SK-N-SH (cell line): ENCODE data around the gene NBDY.

Experiments
- CTCF ChIP-seq: fragments of 200-600 bp; sonication (generic); IDR thresholded peaks from 2 replicates; pipeline ENCODE4 v1.6.1; 2017; ENCODE audit warnings: antibody characterized with exemption, mild to moderate bottlenecking, moderate library complexity
- EZH2phosphoT487 ChIP-seq: fragments of 200-600 bp; sonication (generic); IDR thresholded peaks from 2 replicates; pipeline ENCODE4 v1.6.1; 2017; ENCODE audit warnings: low read depth, mixed run types, mild to moderate bottlenecking, antibody characterized with exemption, moderate library complexity, borderline replicate concordance
- FOXM1 ChIP-seq: IDR thresholded peaks from 2 replicates; pipeline ENCODE4 v1.4.0; 2012; ENCODE audit warnings: low read depth, mild to moderate bottlenecking
- MAX ChIP-seq: IDR thresholded peaks from 2 replicates; pipeline ENCODE4 v1.4.0; 2012; ENCODE audit warnings: low read depth
- MXI1 ChIP-seq: IDR thresholded peaks from 2 replicates; pipeline ENCODE4 v1.6.1; 2012; ENCODE audit warnings: mild to moderate bottlenecking, low read depth, low read length, improper control_type of control experiment
- SIN3A ChIP-seq: IDR thresholded peaks from 2 replicates; pipeline ENCODE4 v1.6.1; 2012; ENCODE audit warnings: low read depth, mild to moderate bottlenecking, low read length, moderate library complexity, borderline replicate concordance
- YY1 ChIP-seq: IDR thresholded peaks from 2 replicates; pipeline ENCODE4 v1.4.0; 2012; ENCODE audit warnings: low read depth, mild to moderate bottlenecking

- TF ChIP-seq MAX, result no peak
- TF ChIP-seq FOXM1, result no peak
- TF ChIP-seq EZH2phosphoT487, result no peak
- no peak for TF ChIP-seq CTCF
- no peak for TF ChIP-seq MXI1
- TF ChIP-seq SIN3A, result no peak
- TF ChIP-seq YY1, result no peak
These were observed 9.6 kb downstream of the NBDY start for GRCh38 chrX:56738670-56739069.
